Suprapubic skin (tissue), 4 donors: ENCODE data around the gene ASTN2. TPM values are rescaled to one million over a fixed set of nuclear protein-coding genes. Genes with fewer than 3 reads are reported as not detected.

ENCODE experiments used
- DNase-seq, 2 donors: peaks; one replicate each; pipeline ENCODE4 v3.0.0-alpha.2; 2019; ENCODE audit warnings: low spot score in 2 of 2
- H3K27ac ChIP-seq: fragments of 200-600 bp; sonication (generic); one replicate; pipeline ENCODE4 v1.5.1; 2019
- H3K27me3 ChIP-seq: fragments of 200-600 bp; sonication (generic); one replicate; pipeline ENCODE4 v1.5.1; 2019
- H3K36me3 ChIP-seq: fragments of 200-600 bp; sonication (generic); one replicate; pipeline ENCODE4 v1.5.1; 2019
- H3K4me1 ChIP-seq: fragments of 200-600 bp; sonication (generic); one replicate; pipeline ENCODE4 v1.5.1; 2019
- H3K4me3 ChIP-seq: fragments of 200-600 bp; sonication (generic); one replicate; pipeline ENCODE4 v1.5.1; 2019; ENCODE audit warnings: mild to moderate bottlenecking
- H3K9me3 ChIP-seq: fragments of 200-600 bp; sonication (generic); one replicate; pipeline ENCODE4 v1.5.1; 2019
- EP300 ChIP-seq: sonication (generic); formaldehyde crosslinking; IDR thresholded peaks from one replicate; pipeline ENCODE4 v1.6.1; 2017; ENCODE audit warnings: antibody characterized with exemption
- POLR2A ChIP-seq, 2 donors: fragments of 450-650 bp; IDR thresholded peaks; one replicate each; pipeline ENCODE4 v1.6.1; 2017; ENCODE audit warnings: antibody characterized with exemption in 2 of 2, mild to moderate bottlenecking in 2 of 2, moderate library complexity in 2 of 2
- POLR2AphosphoS5 ChIP-seq, 3 donors: sonication (generic); formaldehyde crosslinking; IDR thresholded peaks; one replicate each; pipeline ENCODE4 v1.6.1; 2017; ENCODE audit warnings: antibody characterized with exemption in 3 of 3
- WGBS: methylation state at CpG from one replicate; pipeline ENCODE4 v1.1.5; 2018; 5-methylcytosine and 5-hydroxymethylcytosine counted together
- total RNA-seq, 4 donors: library from RNA; depleted of rRNA; stranded (reverse); fragments of >200 nt; gene quantifications; one replicate each; pipeline ENCODE4 v1.1.0, GENCODE V29; 2016
- TF ChIP-seq, protein P1 (sequence below), 2 donors: fragments of 200-600 bp in 1 of 2; fragments of 450-650 bp in 1 of 2; sonication (generic) in 1 of 2; IDR thresholded peaks; one replicate each; pipeline ENCODE4 v1.5.1; 2016 to 2019; ENCODE audit warnings: antibody characterized with exemption in 2 of 2, mild to moderate bottlenecking in 1 of 2, moderate library complexity in 1 of 2

The ASTN2 gene
- total RNA-seq, 4 donors from 2014 or later = 2.0 to 6.9 (median 3.8) TPM

GRCh38 chr9:117030254-117030768 lies 384.5 kb downstream of the ASTN2 start:
- DNase-seq = no peak
- no peak overlapping the region for H3K27ac ChIP-seq
- H3K4me3 ChIP-seq = no peak overlapping the region
- TF ChIP-seq EP300 (no peak), POLR2A (IDR thresholded peaks at IDR 0.05) (no peak), POLR2AphosphoS5 (IDR thresholded peaks at IDR 0.05) (no peak)
- TF ChIP-seq, protein P1, sequence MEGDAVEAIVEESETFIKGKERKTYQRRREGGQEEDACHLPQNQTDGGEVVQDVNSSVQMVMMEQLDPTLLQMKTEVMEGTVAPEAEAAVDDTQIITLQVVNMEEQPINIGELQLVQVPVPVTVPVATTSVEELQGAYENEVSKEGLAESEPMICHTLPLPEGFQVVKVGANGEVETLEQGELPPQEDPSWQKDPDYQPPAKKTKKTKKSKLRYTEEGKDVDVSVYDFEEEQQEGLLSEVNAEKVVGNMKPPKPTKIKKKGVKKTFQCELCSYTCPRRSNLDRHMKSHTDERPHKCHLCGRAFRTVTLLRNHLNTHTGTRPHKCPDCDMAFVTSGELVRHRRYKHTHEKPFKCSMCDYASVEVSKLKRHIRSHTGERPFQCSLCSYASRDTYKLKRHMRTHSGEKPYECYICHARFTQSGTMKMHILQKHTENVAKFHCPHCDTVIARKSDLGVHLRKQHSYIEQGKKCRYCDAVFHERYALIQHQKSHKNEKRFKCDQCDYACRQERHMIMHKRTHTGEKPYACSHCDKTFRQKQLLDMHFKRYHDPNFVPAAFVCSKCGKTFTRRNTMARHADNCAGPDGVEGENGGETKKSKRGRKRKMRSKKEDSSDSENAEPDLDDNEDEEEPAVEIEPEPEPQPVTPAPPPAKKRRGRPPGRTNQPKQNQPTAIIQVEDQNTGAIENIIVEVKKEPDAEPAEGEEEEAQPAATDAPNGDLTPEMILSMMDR (IDR thresholded peaks at IDR 0.05) = no peak
- 63% methylated on average over 3 of the region's 3 CpGs for WGBS
- H3K36me3 ChIP-seq = no peaks in the 10 kb centered on the region
- H3K9me3 ChIP-seq = no peaks in the 10 kb centered on the region
- H3K27me3 ChIP-seq = no peaks in the 10 kb centered on the region
- H3K4me1 ChIP-seq = no peaks in the 10 kb centered on the region

- TF ChIP-seq, protein P1 (IDR thresholded peaks at IDR 0.05) = no peak
- TF ChIP-seq EP300 (no peak), POLR2A (IDR thresholded peaks at IDR 0.05) (no peak), POLR2AphosphoS5 (IDR thresholded peaks at IDR 0.05) (no peak)
- no peak overlapping the region for H3K27ac ChIP-seq
- no peaks in the 10 kb centered on the region for H3K36me3 ChIP-seq
- no peaks in the 10 kb centered on the region for H3K9me3 ChIP-seq
- no peaks in the 10 kb centered on the region for H3K4me1 ChIP-seq
- no peak overlapping the region for H3K4me3 ChIP-seq
- WGBS = 67% methylated on average over 3 of the region's 3 CpGs
- H3K27me3 ChIP-seq = no peaks in the 10 kb centered on the region
- DNase-seq = no peak
Measured at GRCh38 chr9:117029341-117029740, 385.5 kb downstream of the ASTN2 start.

DNA sequence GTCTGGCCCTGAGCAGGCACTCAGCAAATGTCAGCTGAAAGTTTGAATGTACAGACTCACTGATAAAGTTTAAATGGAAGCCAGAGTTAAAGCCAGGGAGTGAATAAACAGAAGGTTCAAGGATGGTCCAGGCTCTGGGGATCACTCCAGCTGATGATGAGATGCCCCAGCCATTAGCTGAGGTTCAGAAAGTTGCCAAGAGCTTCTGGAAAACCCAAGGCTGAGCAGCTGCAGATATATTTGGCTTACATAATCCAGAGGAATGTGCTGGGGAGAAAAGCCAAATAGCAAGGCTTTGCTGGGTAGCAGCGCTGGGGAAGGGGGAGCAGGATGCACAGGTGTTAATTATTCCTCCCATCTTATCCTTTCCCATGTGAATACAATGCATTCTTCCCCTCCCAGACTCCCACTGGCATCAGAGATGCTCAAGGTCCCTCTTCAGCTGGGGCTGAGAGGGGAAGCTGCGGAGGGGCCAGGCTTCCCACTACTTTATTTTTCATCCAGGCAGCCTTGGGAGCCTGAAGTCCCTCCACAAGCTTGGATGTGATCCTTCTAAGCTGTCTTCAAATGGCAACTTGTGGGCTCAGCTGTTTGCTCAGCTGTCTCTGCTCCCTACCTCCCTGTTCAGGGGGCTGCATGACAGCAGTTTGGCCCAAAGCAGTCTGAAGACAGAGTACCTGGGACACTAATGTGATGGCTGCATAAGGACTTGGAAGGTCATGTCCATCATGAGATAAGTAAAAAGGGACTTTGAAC lies 386.6 kb downstream of the ASTN2 start:
- WGBS = 50% methylated on average over 2 of the region's 2 CpGs
- TF ChIP-seq EP300 (no peak), POLR2AphosphoS5 (IDR thresholded peaks at IDR 0.05) (no peak), POLR2A (IDR thresholded peaks at IDR 0.05) (no peak)
- TF ChIP-seq, protein P1 (IDR thresholded peaks at IDR 0.05) = no peak
- Histone ChIP-seq H3K36me3 (no peaks in the 10 kb centered on the region), H3K9me3 (no peaks in the 10 kb centered on the region), H3K27ac (no peak overlapping the region), H3K4me1 (no peaks in the 10 kb centered on the region), H3K27me3 (no peaks in the 10 kb centered on the region), H3K4me3 (no peak overlapping the region)
- no peak for DNase-seq

DNA sequence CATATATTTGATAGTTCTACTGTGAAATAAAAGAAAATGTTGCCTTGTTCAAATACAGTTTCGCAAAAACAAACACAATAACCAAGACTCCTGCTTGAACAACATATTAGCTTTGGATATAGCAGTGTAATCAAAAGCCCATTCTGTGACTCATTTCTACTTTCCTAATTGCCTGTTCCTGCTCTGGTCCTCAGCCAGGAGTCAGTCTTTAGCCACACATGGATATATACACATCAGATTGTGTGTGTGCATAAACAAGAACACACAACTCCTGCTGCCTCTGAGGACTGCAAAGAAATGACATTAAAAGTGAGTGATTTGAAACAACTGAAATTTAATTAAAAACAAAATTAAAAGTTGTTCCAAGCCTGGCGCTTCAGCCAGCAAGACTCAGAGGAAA lies 393.0 kb downstream of the ASTN2 start:
- Histone ChIP-seq H3K36me3 (no peaks in the 10 kb centered on the region), H3K4me1 (no peaks in the 10 kb centered on the region), H3K9me3 (no peaks in the 10 kb centered on the region), H3K27ac (no peak overlapping the region), H3K27me3 (no peaks in the 10 kb centered on the region), H3K4me3 (no peak overlapping the region)
- TF ChIP-seq, protein P1 (IDR thresholded peaks at IDR 0.05) = no peak
- TF ChIP-seq POLR2AphosphoS5 (IDR thresholded peaks at IDR 0.05) (no peak), EP300 (no peak)
- no peak for DNase-seq
- WGBS = 72% methylated on average over 2 of the region's 2 CpGs

DNA sequence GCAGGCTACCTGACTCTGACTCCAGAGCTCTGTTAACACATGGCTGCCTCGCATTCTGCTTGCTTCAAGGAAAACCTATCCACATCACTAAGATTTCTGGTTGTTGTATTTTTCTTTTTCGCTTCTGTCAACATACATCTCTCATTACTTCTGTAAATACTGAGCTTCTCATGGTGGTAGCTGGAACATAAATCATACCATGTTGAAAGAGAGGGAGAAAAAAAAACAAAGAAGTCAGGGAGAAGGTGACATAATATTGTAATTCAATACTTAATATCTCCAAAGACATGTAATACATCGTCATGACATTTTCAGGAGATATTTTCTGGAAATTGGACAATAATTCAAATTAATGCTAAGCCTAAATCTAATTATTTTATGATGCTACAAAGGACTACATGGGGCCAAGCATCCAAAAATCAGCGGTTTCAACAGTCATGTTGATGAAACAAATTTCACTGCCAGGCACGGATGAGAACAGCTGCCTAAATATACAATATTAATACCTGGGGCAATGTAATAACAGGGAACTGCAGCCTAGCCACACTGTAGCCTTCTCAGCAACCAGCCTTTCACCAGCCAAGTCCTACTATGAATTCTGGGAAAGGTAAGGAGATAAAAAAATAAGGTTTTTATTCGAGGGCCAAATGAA lies 395.8 kb downstream of the ASTN2 start:
- H3K36me3 ChIP-seq = no peaks in the 10 kb centered on the region
- TF ChIP-seq POLR2A (IDR thresholded peaks at IDR 0.05) = no peak
- TF ChIP-seq, protein P1 (IDR thresholded peaks at IDR 0.05) = no peak
- TF ChIP-seq POLR2AphosphoS5 (IDR thresholded peaks at IDR 0.05) = no peak
- no peak for TF ChIP-seq EP300
- no peaks in the 10 kb centered on the region for H3K27me3 ChIP-seq
- 62% methylated on average over 6 of the region's 6 CpGs for WGBS
- H3K4me3 ChIP-seq = no peak overlapping the region
- H3K4me1 ChIP-seq = no peaks in the 10 kb centered on the region
- no peaks in the 10 kb centered on the region for H3K9me3 ChIP-seq
- DNase-seq = no peak
- no peak overlapping the region for H3K27ac ChIP-seq
